Measurements from ENCODE around the gene UGT1A3. TPM values are rescaled to one million over a fixed set of nuclear protein-coding genes. Genes with fewer than 3 reads are reported as not detected.
A peak's percentile ranks its signal among the peaks of the same experiment; 100 is the strongest.

The UGT1A3 gene
- total and polyA plus RNA-seq, 4 donors, result 7.0 to 61.6 (median 18.2) TPM; not detected in 1

GRCh38 chr2:233692648-233693047, 36.2 kb upstream of the UGT1A3 start, which contains the start of gene UGT1A6:
Gene UGT1A6, plus strand, starts transcription at chr2:233692890. Its CDS starts 115 bp downstream, at chr2:233693005.
- WGBS, result 32% methylated on average over 4 of the region's 4 CpGs
- TF ChIP-seq RAD21 (IDR thresholded peaks at IDR 0.05), result peak in 1 of 2 donors; percentile 22
- no peak for TF ChIP-seq FOXA1 (IDR thresholded peaks at IDR 0.05)
- TF ChIP-seq HNF4A (conservative IDR thresholded peaks at IDR 0.05), result peak; percentile 60 to 84
- TF ChIP-seq MAX (IDR thresholded peaks at IDR 0.05), result no peak
- TF ChIP-seq RXRA (IDR thresholded peaks at IDR 0.05), result peak; percentile 17 to 74
- peak; percentile 93 for TF ChIP-seq YY1 (IDR thresholded peaks at IDR 0.05)
- peak; percentile 13 for TF ChIP-seq FOXA2 (IDR thresholded peaks at IDR 0.05)
- TF ChIP-seq ZBTB33 (IDR thresholded peaks at IDR 0.05), result peak; percentile 53
- peak; percentile 51 for TF ChIP-seq SP1 (IDR thresholded peaks at IDR 0.05)
- TF ChIP-seq GABPA (IDR thresholded peaks at IDR 0.05 in 1 of 2, conservative IDR thresholded peaks at IDR 0.05 in 1 of 2), result no peak
- Histone ChIP-seq H3K27ac (ENCODE audit: low read depth in 1 of 2, low read length in 2 of 2) (peak within 1 kb of the TSS; percentile 53 to 76), H3K9ac (ENCODE audit: low read depth in 1 of 2, low read length in 2 of 2) (peak within 1 kb of the TSS in 1 of 2 donors; percentile 57), H3K4me3 (ENCODE audit: low read depth in 1 of 3, low read length in 3 of 3) (peak within 1 kb of the TSS; percentile 3 to 56 (median 38)), H3K36me3 (ENCODE audit: control insufficient read depth in 4 of 4, insufficient read depth in 3 of 4, low read depth in 1 of 4, low read length in 3 of 4) (no peaks in the 10 kb centered on the region), H3K9me3 (ENCODE audit: control insufficient read depth in 4 of 4, low read length in 3 of 4) (no peaks in the 10 kb centered on the region), H3K4me1 (ENCODE audit: control insufficient read depth in 4 of 4, insufficient read depth in 4 of 4, low read length in 3 of 4) (peaks cover 0 to 40% (median 30%) of the 10 kb centered on the region in 4 donors), H3K27me3 (ENCODE audit: control insufficient read depth in 4 of 4, insufficient read depth in 4 of 4, low read length in 3 of 4) (no peaks in the 10 kb centered on the region)
- DNase-seq (ENCODE audit: low spot score), result no peak

GRCh38 chr2:233693963-233694362, 34.9 kb upstream of the UGT1A3 start:
- H3K27me3 ChIP-seq (ENCODE audit: control insufficient read depth in 4 of 4, insufficient read depth in 4 of 4, low read length in 3 of 4), result no peaks in the 10 kb centered on the region
- TF ChIP-seq GABPA (IDR thresholded peaks at IDR 0.05 in 1 of 2, conservative IDR thresholded peaks at IDR 0.05 in 1 of 2) (no peak), RAD21 (IDR thresholded peaks at IDR 0.05) (peak; percentile 30 to 60), ZBTB33 (IDR thresholded peaks at IDR 0.05) (peak; percentile 79), REST (IDR thresholded peaks at IDR 0.05) (no peak), HNF4A (conservative IDR thresholded peaks at IDR 0.05) (peak; percentile 99 to 100), RXRA (IDR thresholded peaks at IDR 0.05) (peak; percentile 99), YY1 (IDR thresholded peaks at IDR 0.05) (peak; percentile 76), ATF3 (IDR thresholded peaks at IDR 0.05) (peak; percentile 47), EGR1 (IDR thresholded peaks at IDR 0.05; ENCODE audit: low read depth in 2 of 2) (no peak), FOXA1 (IDR thresholded peaks at IDR 0.05) (peak; percentile 76), JUND (IDR thresholded peaks at IDR 0.05) (peak; percentile 63 to 84), HNF4G (IDR thresholded peaks at IDR 0.05) (peak; percentile 98), CTCF (IDR thresholded peaks at IDR 0.05; ENCODE audit: low read depth, low read length, missing input control) (no peak), NR2F2 (IDR thresholded peaks at IDR 0.05) (peak; percentile 88), TAF1 (conservative IDR thresholded peaks at IDR 0.05) (no peak), FOXA2 (IDR thresholded peaks at IDR 0.05) (peak; percentile 62), SP1 (IDR thresholded peaks at IDR 0.05) (peak; percentile 96), MAX (IDR thresholded peaks at IDR 0.05) (peak; percentile 52)
- H3K27ac ChIP-seq (ENCODE audit: low read depth in 1 of 2, low read length in 2 of 2), result peak overlapping the region; percentile 53 to 76
- H3K9ac ChIP-seq (ENCODE audit: low read depth in 1 of 2, low read length in 2 of 2), result peak overlapping the region in 1 of 2 donors; percentile 90
- peaks cover 3 to 48% (median 31%) of the 10 kb centered on the region in 4 donors for H3K4me1 ChIP-seq (ENCODE audit: control insufficient read depth in 4 of 4, insufficient read depth in 4 of 4, low read length in 3 of 4)
- no peaks in the 10 kb centered on the region for H3K9me3 ChIP-seq (ENCODE audit: control insufficient read depth in 4 of 4, low read length in 3 of 4)
- H3K4me3 ChIP-seq (ENCODE audit: low read depth in 1 of 3, low read length in 3 of 3), result peak overlapping the region in 2 of 3 donors; percentile 34 to 56
- no peaks in the 10 kb centered on the region for H3K36me3 ChIP-seq (ENCODE audit: control insufficient read depth in 4 of 4, insufficient read depth in 3 of 4, low read depth in 1 of 4, low read length in 3 of 4)
- no peak for DNase-seq (ENCODE audit: low spot score)
- WGBS, result 25% methylated on average over 6 of the region's 6 CpGs

Measured in liver (tissue), 9 donors.